ENCODE results near the gene TSEN54.

DNA sequence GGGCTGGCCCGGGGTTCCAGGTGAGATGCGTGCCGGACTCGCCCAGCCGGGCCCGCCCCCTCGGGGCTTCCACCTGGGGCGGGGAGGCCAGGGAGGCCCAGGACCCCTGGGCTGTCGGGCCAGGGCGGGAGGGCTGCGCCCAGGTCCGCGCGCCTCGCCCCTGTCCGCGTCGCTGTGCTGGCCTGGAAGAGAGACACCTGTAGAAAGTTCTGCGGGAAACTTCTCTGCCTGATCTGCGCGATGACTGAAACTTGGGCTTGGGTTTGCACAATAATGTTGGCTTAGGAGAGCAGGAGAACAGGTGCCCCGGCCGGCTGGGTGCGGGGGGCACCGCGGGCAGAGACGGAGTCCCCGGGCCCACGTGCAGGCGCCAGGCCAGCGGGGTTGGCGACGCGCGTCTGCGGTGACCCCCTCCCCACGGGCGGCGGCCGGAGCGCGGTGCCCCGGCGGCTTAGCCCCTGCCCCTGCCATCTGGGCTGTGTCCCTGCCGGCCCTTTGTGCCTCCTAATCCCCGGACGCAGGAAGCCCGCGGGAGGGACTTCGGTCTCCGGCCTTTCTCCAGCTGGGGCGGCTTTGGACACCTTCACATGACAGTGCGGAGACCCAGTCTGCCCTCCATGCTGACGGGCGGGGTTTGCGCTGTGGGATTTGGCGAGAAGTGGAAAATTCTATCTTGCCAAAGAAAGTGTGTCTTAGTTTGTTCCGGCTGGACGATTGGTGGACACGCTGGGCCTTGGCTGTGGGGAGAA is 9.7 kb downstream of the TSEN54 start:
- TF ChIP-seq, protein P1, sequence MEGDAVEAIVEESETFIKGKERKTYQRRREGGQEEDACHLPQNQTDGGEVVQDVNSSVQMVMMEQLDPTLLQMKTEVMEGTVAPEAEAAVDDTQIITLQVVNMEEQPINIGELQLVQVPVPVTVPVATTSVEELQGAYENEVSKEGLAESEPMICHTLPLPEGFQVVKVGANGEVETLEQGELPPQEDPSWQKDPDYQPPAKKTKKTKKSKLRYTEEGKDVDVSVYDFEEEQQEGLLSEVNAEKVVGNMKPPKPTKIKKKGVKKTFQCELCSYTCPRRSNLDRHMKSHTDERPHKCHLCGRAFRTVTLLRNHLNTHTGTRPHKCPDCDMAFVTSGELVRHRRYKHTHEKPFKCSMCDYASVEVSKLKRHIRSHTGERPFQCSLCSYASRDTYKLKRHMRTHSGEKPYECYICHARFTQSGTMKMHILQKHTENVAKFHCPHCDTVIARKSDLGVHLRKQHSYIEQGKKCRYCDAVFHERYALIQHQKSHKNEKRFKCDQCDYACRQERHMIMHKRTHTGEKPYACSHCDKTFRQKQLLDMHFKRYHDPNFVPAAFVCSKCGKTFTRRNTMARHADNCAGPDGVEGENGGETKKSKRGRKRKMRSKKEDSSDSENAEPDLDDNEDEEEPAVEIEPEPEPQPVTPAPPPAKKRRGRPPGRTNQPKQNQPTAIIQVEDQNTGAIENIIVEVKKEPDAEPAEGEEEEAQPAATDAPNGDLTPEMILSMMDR (optimal IDR thresholded peaks at IDR 0.05 in 1 of 3, IDR thresholded peaks at IDR 0.05 in 1 of 3, conservative IDR thresholded peaks at IDR 0.05 in 1 of 3; ENCODE audit: extremely low read depth in 1 of 3, insufficient read depth in 2 of 3, low read length in 3 of 3), result no peak
- no peak for TF ChIP-seq EZH2 (IDR thresholded peaks at IDR 0.05; ENCODE audit: low read length)

All from keratinocyte (primary cell).